Ammon's horn (tissue), 1 donor: ENCODE results near the gene NXF1.
"Not testable (repeated sequence)": the region's sequence is repeated elsewhere in the genome, so short reads cannot be mapped to it uniquely, and the experiment has no call there.

ENCODE experiments used
- DNase-seq: peaks from one replicate; pipeline ENCODE4 v3.0.0-alpha.2; 2016; ENCODE audit warnings: low spot score

Gene NXF1

GRCh38 chr11:62832336-62833234, 27.3 kb upstream of the NXF1 start, which contains the start of gene TEX54:
Gene TEX54 (minus strand): TSS chr11:62832841.
- no peak for DNase-seq

DNA sequence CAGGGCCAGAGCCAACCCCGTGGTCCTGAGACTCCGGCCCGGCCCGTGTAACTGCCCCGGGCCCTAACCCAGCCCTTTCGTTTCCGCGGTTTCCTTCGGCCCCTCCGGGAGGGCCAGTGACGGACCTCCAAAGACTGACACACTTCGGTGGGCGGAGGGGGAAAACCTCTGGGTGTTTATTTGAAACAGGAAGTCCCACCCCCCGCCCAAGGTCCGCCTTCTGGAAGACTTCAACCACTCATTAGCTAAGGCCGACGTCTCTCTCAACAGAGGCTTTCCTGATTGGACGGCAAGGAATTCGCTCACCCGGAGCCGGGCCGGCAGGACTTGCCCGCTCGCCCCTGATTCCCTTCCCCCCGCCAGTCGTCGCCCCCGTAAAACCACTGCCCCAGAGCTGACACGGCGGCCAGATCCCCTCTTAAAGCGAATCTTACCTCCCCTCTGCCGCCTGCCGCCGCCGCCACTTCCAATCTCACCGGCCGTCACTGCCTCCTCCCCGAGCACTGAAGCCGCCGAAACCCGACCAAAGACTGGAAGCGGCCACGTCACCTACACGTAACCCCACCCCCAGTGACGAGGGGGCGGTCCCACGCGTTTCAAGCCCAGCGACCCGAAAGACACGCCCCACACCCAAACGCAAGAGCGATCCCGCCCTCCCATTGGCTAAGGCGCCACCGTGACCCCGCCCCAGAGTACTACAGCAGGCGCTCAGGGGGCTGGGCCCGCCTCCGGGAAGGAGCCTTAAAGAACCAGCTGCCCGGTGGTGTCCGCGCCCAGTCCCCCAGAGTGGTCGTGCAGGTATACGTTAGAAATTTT, 26.5 kb upstream of the NXF1 start, which contains the start of gene STX5:
Gene STX5 (minus strand): TSS at position 532 of the 816 bp plus-strand sequence. CDS start 808 bp downstream, outside the sequence.
- peak; percentile 100 for DNase-seq

GRCh38 chr11:62830904-62831519, 25.8 kb upstream of the NXF1 start:
- DNase-seq: no peak

DNA sequence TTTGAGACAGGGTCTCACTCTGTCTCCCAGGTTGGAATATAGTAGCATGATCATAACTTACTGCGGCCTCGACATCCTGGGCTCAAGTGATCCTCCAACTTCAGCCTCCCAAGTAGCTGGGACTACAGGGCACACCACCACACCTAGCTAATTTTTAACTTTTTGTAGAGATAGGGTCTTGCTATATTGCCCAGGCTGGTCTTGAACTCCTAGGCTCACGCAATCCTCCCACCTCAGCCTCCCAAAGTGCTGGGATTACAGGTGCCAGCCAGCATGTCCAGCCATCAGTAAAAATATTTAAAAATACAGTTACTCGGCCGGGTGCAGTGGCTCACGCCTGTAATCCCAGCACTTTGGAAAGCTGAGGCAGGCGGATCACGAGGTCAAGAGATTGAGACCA, 22.9 kb upstream of the NXF1 start:
- DNase-seq: not testable (repeated sequence)

DNA sequence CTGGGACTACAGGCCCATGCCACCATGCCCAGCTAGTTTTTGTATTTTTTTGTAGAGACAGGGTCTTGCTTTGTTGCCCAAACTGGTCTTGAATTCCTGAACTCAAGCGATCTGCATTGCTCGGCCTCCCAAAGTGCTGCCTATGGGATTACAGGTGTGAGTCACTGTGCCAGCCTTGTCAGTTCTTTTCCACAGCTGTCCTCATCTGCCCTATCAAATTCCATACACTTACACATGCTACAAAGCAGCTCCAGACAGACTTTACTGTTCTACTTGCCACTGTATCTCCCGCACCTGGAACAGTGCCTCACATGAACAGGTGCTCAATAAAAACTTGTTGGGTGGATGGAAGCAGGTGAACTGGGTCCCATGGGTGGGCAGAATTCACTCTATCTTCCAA, 18.4 kb upstream of the NXF1 start:
- DNase-seq: no peak

DNA sequence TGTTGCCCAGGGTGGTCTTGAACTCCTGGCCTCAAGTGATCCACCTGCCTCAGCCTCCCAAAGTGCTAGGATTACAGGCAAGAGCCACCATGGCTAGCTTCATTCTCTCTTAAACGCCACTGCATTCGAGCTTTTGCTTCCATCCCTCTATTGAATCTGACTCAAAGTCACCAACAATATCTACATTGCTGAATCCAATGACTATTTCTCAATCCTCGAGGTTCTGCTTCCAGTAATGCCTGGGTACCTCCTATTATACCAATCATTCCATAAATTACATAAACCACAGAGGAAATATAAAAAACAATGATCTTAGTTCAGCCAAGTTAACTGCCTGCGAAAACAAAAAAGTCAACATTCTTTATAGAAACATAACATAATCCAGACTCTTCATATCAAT, 11.9 kb upstream of the NXF1 start:
- DNase-seq: no peak

DNA sequence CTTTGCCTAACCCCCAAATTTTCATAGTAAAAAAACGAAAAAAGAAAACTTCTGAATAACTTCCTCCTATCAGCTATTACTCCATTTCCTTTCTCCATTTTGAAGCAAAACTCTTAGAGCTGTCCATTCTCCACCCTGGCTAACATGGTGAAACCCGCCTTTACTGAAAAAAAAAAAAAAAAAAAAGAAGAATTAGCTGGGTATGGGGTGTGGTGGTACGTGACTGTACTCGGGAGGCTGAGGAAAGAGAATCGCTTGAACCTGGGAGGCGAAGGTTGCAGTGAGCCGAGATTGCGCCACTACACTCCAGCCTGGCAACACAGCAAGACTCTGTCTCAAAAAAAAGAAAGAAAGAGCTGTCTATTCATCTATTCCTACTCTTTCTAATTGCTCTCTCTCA, 11.3 kb upstream of the NXF1 start:
- DNase-seq: no peak

DNA sequence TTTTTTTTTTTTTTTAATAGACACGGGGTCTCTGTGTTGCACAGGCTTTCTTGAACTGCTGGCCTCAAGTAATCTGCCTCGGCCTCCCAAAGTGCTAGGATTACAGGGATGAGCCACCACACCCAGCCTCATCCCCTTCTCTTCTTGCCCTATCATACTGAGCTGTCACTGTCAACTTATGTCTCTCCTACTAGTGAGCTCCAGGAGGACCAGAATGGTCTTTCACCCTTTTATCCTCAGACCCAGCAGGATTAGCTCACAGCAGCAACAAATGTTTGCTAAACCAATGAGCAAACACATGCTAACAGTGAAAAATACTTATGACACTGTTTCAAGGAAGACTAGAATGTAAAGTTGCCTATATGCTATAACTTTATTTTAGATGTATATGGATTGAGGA, 6.4 kb upstream of the NXF1 start:
- DNase-seq: no peak

GRCh38 chr11:62810748-62811147, 5.5 kb upstream of the NXF1 start:
- no peak for DNase-seq

DNA sequence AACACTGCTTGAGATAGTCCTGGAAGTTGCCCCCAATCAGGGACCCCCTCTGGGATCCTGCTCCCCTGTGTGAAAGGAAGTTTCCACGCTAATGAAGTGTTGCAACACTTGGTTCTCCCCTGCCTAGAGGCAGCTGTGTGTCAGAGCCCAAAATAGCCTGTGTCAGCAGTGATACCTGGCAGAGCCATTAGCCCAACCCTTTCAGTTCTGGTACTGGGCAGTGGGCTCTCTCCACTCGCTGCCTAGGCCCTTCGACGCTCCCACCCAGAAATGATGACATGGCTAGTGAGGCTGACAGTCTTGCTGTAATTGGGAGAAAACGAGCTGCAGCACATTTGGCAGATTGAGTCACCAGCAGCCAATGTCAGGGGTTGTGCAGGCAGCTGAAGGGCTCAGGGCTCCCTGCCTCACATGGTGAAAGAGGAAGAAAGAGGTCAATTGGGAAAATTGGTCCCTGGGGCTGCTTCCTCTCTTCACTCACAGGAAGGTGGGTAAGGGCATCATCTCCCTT, 1.4 kb upstream of the NXF1 start:
- DNase-seq: peak; percentile 34

DNA sequence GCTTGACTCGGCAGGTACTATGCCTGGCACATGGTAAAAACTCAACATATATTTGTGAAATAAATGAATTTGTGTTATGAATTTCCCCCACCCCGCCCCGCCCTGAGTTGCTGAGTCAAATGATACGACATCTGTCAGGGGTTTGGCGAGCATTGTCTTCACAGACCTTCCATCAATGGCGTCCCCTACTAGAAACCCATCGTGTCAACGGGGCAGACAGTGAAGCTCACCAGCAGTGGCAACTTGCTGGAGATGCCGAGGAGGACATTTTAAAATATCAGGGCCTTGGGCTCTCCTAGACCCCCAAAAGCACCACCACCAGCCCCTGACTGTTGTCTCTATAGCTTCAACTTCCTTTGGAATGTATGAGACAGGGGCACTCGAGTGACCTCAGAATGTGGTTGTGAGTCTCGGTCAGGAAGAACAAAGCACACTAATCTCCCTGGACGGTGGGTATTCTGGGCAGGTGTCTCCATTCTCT, 761 bp upstream of the NXF1 start:
- DNase-seq: no peak

GRCh38 chr11:62804310-62805075, 747 bp downstream of the NXF1 start:
- peak; percentile 17 for DNase-seq

- DNase-seq: no peak
Observed at GRCh38 chr11:62801071-62801470, 4.2 kb downstream of the NXF1 start.

DNA sequence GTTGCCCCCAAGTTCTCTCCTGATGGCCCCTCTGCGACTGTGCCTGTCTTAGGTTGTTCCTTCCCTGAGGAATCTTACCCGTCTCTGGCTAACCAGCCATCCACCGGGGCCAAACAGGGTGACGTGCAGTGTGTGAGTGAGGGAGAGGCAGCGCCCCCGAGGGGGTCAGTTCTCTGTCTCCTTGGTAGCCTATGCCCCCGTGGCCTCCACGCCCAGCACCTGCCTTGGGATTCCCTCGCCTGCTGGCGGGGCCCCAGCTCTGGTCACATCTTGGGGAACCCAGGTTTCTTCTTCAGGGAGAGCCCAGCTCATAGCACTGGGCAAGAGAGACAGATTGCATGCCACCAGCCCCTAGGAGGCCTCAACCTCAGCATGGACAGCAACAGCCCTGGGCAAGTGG, 5.8 kb downstream of the NXF1 start:
- DNase-seq: no peak

DNA sequence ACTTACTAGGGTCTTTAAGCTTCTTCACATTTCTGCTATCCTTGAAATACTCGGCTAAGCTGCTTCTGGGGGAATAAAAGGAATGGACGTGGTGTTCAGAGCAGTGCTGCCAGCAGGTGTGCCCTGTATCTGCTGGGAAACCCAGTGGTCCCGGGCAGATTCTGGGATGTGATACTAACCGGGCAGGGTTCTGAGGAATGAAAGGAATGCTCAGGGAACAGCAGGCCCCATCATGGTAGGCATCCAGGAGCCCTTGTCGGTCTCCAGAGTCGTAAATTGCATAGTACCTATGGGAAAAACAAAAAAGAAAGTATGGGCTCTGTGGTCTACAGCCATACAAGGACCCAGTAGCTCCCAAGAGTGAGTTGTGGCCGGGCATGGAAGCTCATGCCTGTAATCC, 9.0 kb downstream of the NXF1 start:
- no peak for DNase-seq

GRCh38 chr11:62794201-62794775, 11.0 kb downstream of the NXF1 start:
- no peak for DNase-seq

DNA sequence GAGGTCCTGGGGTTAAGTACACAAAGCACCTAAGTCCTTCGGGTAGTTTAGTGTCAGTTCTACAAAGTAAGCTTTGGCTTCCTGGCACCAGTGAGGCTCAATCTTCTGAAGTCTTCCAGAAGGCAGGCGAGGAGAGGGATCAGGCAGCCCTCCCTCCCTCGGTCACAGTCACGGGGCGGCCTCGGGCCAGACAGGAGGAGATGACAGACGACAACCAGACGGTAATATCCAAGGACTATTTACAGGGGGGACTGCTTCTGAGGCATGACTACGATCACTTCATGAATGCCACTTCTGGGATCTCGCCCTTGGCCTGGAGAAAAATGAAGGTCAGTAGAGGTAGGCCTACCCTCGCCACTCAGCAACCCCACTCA, 13.1 kb downstream of the NXF1 start:
- no peak for DNase-seq

DNA sequence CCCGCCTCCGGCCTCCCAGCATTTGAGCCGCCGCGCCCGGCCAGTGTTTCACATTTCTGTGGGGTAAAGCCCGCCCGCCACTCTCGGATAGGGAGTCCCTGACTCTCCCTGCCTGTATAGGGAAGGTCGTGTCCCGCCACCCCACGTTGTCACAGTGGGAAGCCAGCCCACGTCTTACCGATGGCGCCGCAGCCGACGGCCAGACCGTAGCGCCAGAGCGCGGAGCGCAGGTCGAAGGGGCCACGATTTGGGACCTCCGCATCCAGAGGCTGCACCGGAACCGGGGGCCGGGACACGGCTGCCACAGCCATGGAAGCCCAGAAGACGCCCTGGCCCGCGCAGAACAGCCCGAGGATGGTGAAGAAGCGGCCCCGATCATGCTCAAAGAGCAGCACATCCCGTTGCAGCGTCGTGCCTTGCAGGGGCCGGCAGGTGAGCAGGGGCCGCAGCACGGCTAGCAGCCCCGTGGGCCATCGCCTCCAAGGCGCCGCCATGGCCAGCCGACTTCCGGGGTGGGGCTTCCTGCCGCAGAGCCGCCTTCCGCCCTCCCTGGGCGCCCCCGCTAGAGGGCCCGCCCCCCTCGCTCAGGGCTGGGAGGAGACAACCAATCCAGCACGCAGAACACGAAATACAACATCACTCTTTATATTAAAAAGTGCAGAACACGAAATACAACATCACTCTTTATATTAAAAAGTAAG, 13.6 kb downstream of the NXF1 start, which contains the start of gene TMEM223:
Gene TMEM223 (minus strand): TSS at position 506 of the 701 bp plus-strand sequence. CDS start 12 bp downstream, at position 494.
- peak; percentile 93 for DNase-seq

DNA sequence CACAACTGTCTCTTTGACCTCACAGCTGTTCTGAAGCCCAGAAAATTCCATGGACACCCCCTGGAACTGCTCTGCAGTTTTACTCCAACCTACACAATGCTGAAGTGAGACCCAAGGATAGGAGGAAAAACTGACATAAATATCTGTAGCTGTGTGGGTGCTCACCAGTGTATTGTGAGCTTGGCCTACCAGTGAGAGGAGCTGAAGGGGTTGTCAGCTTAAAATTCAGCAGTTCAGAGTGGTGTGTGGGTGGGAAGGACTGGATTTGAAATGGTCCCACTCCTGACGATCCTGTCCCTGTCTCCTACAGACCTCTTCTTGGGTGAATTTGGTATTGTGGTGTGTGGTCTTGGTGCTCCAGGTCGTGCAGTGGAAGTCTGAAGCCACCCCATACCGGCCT, 15.7 kb downstream of the NXF1 start:
- no peak for DNase-seq

- no peak for DNase-seq
Observed at GRCh38 chr11:62788991-62789390, 16.2 kb downstream of the NXF1 start.
